ENCODE measurements around the gene ADCY6. TPM values are rescaled to one million over a fixed set of nuclear protein-coding genes. Genes with fewer than 3 reads are reported as not detected.

ADCY6 gene
- total RNA-seq, 1 experiment from 2014 or later: 31.1 TPM

GRCh38 chr12:48828841-48829575, 40.1 kb upstream of the ADCY6 start:
- Histone ChIP-seq H2BK12ac (ENCODE audit: insufficient read length, low read depth, low read length) (no peak overlapping the region), H4K91ac (ENCODE audit: insufficient read length, low read depth, low read length) (no peak overlapping the region), H3K79me2 (ENCODE audit: insufficient read depth, low read length) (no peaks in the 10 kb centered on the region), H2BK20ac (ENCODE audit: low read depth, low read length, poor library complexity, severe bottlenecking) (no peak overlapping the region), H3K79me1 (ENCODE audit: insufficient read depth, low read depth, low read length, poor library complexity, severe bottlenecking) (no peaks in the 10 kb centered on the region), H4K8ac (replicated peaks; ENCODE audit: insufficient read length, low read depth, low read length) (no peak overlapping the region), H3K27me3 (ENCODE audit: insufficient read depth, low read length) (no peaks in the 10 kb centered on the region), H3K14ac (ENCODE audit: insufficient read depth, low read length) (no peak overlapping the region; the same call in 1 of the 2 replicates), H4K20me1 (ENCODE audit: control insufficient read depth, insufficient read depth, insufficient read length) (no peaks in the 10 kb centered on the region), H3K4me2 (ENCODE audit: insufficient read depth, insufficient read length, low read length) (no peak overlapping the region), H3K4me1 (ENCODE audit: insufficient read depth, low read length) (no peaks in the 10 kb centered on the region), H2AK5ac (ENCODE audit: insufficient read length, low read length) (no peak overlapping the region), H3K4ac (ENCODE audit: low read depth, low read length) (no peak overlapping the region), H3T11ph (ENCODE audit: low read length) (no peak overlapping the region), H3K27ac (ENCODE audit: insufficient read length, low read depth, low read length) (no peak overlapping the region), H3K23me2 (ENCODE audit: insufficient read length, low read depth, low read length, poor library complexity, severe bottlenecking) (no peaks in the 10 kb centered on the region), H3K23ac (ENCODE audit: insufficient read length, low read depth, low read length) (no peak overlapping the region), H3K9me3 (ENCODE audit: control insufficient read depth, low read depth, low read length) (no peaks in the 10 kb centered on the region), H3K56ac (ENCODE audit: insufficient read length, low read depth, low read length) (no peak overlapping the region), H2AFZ (ENCODE audit: low read length) (no peak overlapping the region), H2BK15ac (ENCODE audit: low read depth, low read length) (no peak overlapping the region), H2BK120ac (ENCODE audit: low read depth, low read length, poor library complexity, severe bottlenecking) (no peak overlapping the region), H4K5ac (ENCODE audit: insufficient read length, low read depth, low read length) (no peak overlapping the region), H3K18ac (ENCODE audit: insufficient read length, low read depth, low read length) (no peak overlapping the region), H3K9ac (ENCODE audit: extremely low read depth, insufficient read length, low read length) (no peak overlapping the region), H2BK5ac (ENCODE audit: insufficient read length, low read length) (no peak overlapping the region)
- Mint-ChIP-seq H3K27ac (peak overlapping the region in 2 of 3 experiments; percentile 4 to 12; a peak in 4 of 7 replicates), H3K27me3 (ENCODE audit: low read depth) (no peaks in the 10 kb centered on the region; the same call in 1 of the 2 replicates), H3K36me3 (ENCODE audit: insufficient read depth in 1 of 3, low read depth in 3 of 3) (peaks cover 34 to 95% (median 72%) of the 10 kb centered on the region in 3 experiments; a peak in 6 of 7 replicates), H3K4me1 (peaks cover under 1 to 6% of the 10 kb centered on the region in 2 experiments; a peak in 3 of 4 replicates), H3K4me3 (no peak overlapping the region), H3K9me3 (no peaks in the 10 kb centered on the region)
- TF ChIP-seq, protein P1, sequence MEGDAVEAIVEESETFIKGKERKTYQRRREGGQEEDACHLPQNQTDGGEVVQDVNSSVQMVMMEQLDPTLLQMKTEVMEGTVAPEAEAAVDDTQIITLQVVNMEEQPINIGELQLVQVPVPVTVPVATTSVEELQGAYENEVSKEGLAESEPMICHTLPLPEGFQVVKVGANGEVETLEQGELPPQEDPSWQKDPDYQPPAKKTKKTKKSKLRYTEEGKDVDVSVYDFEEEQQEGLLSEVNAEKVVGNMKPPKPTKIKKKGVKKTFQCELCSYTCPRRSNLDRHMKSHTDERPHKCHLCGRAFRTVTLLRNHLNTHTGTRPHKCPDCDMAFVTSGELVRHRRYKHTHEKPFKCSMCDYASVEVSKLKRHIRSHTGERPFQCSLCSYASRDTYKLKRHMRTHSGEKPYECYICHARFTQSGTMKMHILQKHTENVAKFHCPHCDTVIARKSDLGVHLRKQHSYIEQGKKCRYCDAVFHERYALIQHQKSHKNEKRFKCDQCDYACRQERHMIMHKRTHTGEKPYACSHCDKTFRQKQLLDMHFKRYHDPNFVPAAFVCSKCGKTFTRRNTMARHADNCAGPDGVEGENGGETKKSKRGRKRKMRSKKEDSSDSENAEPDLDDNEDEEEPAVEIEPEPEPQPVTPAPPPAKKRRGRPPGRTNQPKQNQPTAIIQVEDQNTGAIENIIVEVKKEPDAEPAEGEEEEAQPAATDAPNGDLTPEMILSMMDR (conservative IDR thresholded peaks at IDR 0.05): no peak
- DNase-seq: no peak
- no CpG with 5 or more reads among the region's 16 CpGs for WGBS (ENCODE audit: extremely low coverage, insufficient read length, low lambda C conversion rate)
